WTC11 (cell line): ENCODE measurements around the gene KIF3C. TPM values are rescaled to one million over a fixed set of nuclear protein-coding genes. Genes with fewer than 3 reads are reported as not detected.

ENCODE experiments used
- ATAC-seq: fragments of 200-7000 bp; cut with Tn5 transposase; 2 replicates; pipeline ENCODE4 v1.10.0; 2021; ENCODE audit warnings: mild to moderate bottlenecking, moderate library complexity
- CTCF ChIA-PET: fragments of 300-600 bp; sonication (Branson Sonifier 250); formaldehyde crosslinking; loops from one replicate; lab custom pipeline; 2021; ENCODE audit warnings: antibody characterized with exemption; lab: Charles Lee
- POLR2A ChIA-PET: fragments of 350-600 bp; sonication (Branson Sonifier 250); formaldehyde crosslinking; loops from one replicate; lab custom pipeline; 2021; ENCODE audit warnings: antibody characterized with exemption; lab: Charles Lee
- DNase-seq: peaks from one replicate; pipeline ENCODE4 v3.0.0; 2021; ENCODE audit warnings: low spot score
- H3K27ac Mint-ChIP-seq: 2 replicates; pipeline ENCODE4 v1.8.0; 2021; ENCODE audit warnings: mixed read lengths
- H3K27me3 Mint-ChIP-seq: 2 replicates; pipeline ENCODE4 v1.8.0; 2021; ENCODE audit warnings: low read depth, mild to moderate bottlenecking, moderate library complexity, mixed read lengths
- H3K36me3 Mint-ChIP-seq: 2 replicates; pipeline ENCODE4 v1.8.0; 2021; ENCODE audit warnings: mixed read lengths
- H3K4me1 Mint-ChIP-seq: 2 replicates; pipeline ENCODE4 v1.8.0; 2022; ENCODE audit warnings: mixed read lengths
- H3K4me3 Mint-ChIP-seq: 2 replicates; pipeline ENCODE4 v1.8.0; 2021; ENCODE audit warnings: mild to moderate bottlenecking, moderate library complexity, mixed read lengths
- H3K9me3 Mint-ChIP-seq: 2 replicates; pipeline ENCODE4 v1.8.0; 2021; ENCODE audit warnings: mixed read lengths
- ATF1 ChIP-seq: sonication (generic); formaldehyde crosslinking; IDR thresholded peaks from 2 replicates; pipeline ENCODE4 v1.8.1; 2023; ENCODE audit warnings: mild to moderate bottlenecking, moderate library complexity, missing genetic modification reagents
- CBFB ChIP-seq: sonication (generic); formaldehyde crosslinking; IDR thresholded peaks from 2 replicates; pipeline ENCODE4 v1.8.1; 2022; ENCODE audit warnings: mild to moderate bottlenecking, low read depth, missing genetic modification reagents
- FOXK1 ChIP-seq: sonication (generic); formaldehyde crosslinking; IDR thresholded peaks from 2 replicates; pipeline ENCODE4 v1.8.0; 2022; ENCODE audit warnings: mild to moderate bottlenecking, moderate library complexity, missing genetic modification reagents
- FOXP4 ChIP-seq: sonication (generic); formaldehyde crosslinking; IDR thresholded peaks from 2 replicates; pipeline ENCODE4 v1.8.0; 2022; ENCODE audit warnings: mild to moderate bottlenecking, missing genetic modification reagents
- GRHL2 ChIP-seq: fragments of 250-450 bp; sonication (Bioruptor Pico); IDR thresholded peaks from 2 replicates; pipeline ENCODE4 v1.8.0; 2022; ENCODE audit warnings: mild to moderate bottlenecking, moderate library complexity; ENCODE audit not compliant: insufficient replicate concordance, severe bottlenecking
- IRF1 ChIP-seq: sonication (generic); formaldehyde crosslinking; IDR thresholded peaks from 2 replicates; pipeline ENCODE4 v1.8.0; 2023; ENCODE audit warnings: missing genetic modification reagents
- JUN ChIP-seq: sonication (generic); formaldehyde crosslinking; IDR thresholded peaks from 2 replicates; pipeline ENCODE4 v1.8.0; 2023; ENCODE audit warnings: mild to moderate bottlenecking, missing genetic modification reagents
- MYBL2 ChIP-seq: sonication (generic); formaldehyde crosslinking; IDR thresholded peaks from 2 replicates; pipeline ENCODE4 v1.8.1; 2023; ENCODE audit warnings: mild to moderate bottlenecking, moderate library complexity, missing genetic modification reagents
- NFE2L1 ChIP-seq: sonication (generic); formaldehyde crosslinking; IDR thresholded peaks from 2 replicates; pipeline ENCODE4 v1.8.1; 2023; ENCODE audit warnings: missing genetic modification reagents
- PRRX2 ChIP-seq: fragments of 250-450 bp; sonication (Bioruptor Pico); IDR thresholded peaks from 2 replicates; pipeline ENCODE4 v1.8.0; 2021; ENCODE audit warnings: mild to moderate bottlenecking
- SMAD4 ChIP-seq: sonication (generic); formaldehyde crosslinking; IDR thresholded peaks from 2 replicates; pipeline ENCODE4 v1.8.0; 2022; ENCODE audit warnings: mild to moderate bottlenecking, missing genetic modification reagents
- SP1 ChIP-seq: sonication (generic); formaldehyde crosslinking; conservative IDR thresholded peaks from 2 replicates; pipeline ENCODE4 v1.8.1; 2022; ENCODE audit warnings: missing genetic modification reagents
- TCF7 ChIP-seq: sonication (generic); formaldehyde crosslinking; IDR thresholded peaks from 2 replicates; pipeline ENCODE4 v1.8.0; 2022; ENCODE audit warnings: mild to moderate bottlenecking, low read depth, missing genetic modification reagents, moderate library complexity
- ZNF121 ChIP-seq: sonication (generic); formaldehyde crosslinking; IDR thresholded peaks from 2 replicates; pipeline ENCODE4 v1.8.0; 2023; ENCODE audit warnings: missing genetic modification reagents
- ZNF138 ChIP-seq: sonication (generic); formaldehyde crosslinking; conservative IDR thresholded peaks from 2 replicates; pipeline ENCODE4 v1.8.1; 2022; ENCODE audit warnings: mild to moderate bottlenecking, moderate library complexity, missing genetic modification reagents
- ZNF219 ChIP-seq: sonication (generic); formaldehyde crosslinking; IDR thresholded peaks from 2 replicates; pipeline ENCODE4 v1.8.0; 2023; ENCODE audit warnings: missing genetic modification reagents, mild to moderate bottlenecking, borderline replicate concordance
- ZNF423 ChIP-seq: fragments of 250-450 bp; sonication (Bioruptor Pico); IDR thresholded peaks from 2 replicates; pipeline ENCODE4 v2.1.2; 2022; ENCODE audit warnings: mild to moderate bottlenecking, moderate library complexity
- total RNA-seq: library from RNA; stranded (reverse); gene quantifications from 3 replicates; pipeline ENCODE4 v1.2.3, GENCODE V29; 2021
- TF ChIP-seq, protein P1 (sequence below): sonication (generic); formaldehyde crosslinking; IDR thresholded peaks from 2 replicates; pipeline ENCODE4 v1.8.0; 2022; ENCODE audit warnings: mild to moderate bottlenecking, missing genetic modification reagents
- TF ChIP-seq, protein P2 (sequence below): sonication (generic); formaldehyde crosslinking; IDR thresholded peaks from 2 replicates; pipeline ENCODE4 v1.8.0; 2022; ENCODE audit warnings: mild to moderate bottlenecking, missing genetic modification reagents
- TF ChIP-seq, protein P3 (sequence below): sonication (generic); formaldehyde crosslinking; IDR thresholded peaks from 2 replicates; pipeline ENCODE4 v1.8.1; 2022; ENCODE audit warnings: mild to moderate bottlenecking, missing genetic modification reagents, moderate library complexity, borderline replicate concordance
- TF ChIP-seq, protein P4 (sequence below): fragments of 250-450 bp; sonication (Bioruptor Pico); IDR thresholded peaks from 2 replicates; pipeline ENCODE4 v1.8.0; 2021; ENCODE audit warnings: mild to moderate bottlenecking
- TF ChIP-seq, protein P5 (sequence below): sonication (generic); formaldehyde crosslinking; IDR thresholded peaks from 2 replicates; pipeline ENCODE4 v1.8.1; 2022; ENCODE audit warnings: mild to moderate bottlenecking, moderate library complexity, missing genetic modification reagents
- TF ChIP-seq, protein P6 (sequence below): fragments of 250-450 bp; sonication (Bioruptor Pico); IDR thresholded peaks from 2 replicates; pipeline ENCODE4 v1.9.0; 2021; ENCODE audit warnings: mild to moderate bottlenecking

Gene KIF3C
- total RNA-seq, 1 experiment from 2014 or later: 48.1 TPM

DNA sequence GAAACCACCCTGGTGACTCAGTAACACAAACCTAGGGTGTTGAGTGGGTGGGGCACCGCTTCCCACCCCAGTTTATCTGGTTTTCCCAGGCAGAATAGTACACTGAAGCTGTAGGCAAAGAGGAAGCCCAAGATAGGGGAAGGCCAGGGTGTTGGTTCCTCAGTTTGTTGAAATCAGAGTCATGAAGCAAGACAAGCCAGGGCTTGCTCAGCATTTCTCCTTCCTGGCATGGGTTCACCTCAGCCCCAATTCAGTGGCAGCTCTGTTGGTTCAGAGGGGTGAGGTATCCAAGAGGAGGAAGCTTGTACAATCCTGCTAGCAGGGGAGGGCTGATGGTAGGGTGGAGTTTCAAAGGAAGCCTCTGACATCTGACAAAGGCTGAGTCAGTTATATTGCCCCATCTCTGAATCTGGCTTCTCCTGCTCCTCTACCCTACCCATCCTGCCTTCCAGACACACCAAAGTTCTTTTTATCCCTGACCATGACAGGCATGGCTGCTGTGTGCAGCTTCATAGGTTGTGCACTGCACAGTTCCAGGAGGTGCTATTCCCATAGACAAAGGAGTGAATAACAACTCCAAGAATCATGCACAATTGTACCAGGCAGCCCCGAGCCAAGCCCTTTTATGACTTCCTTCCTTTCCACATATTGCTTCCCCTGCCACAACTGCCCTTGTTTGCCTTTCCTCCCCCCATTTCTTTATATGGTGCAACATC, 26.7 kb upstream of the KIF3C start:
- CTCF ChIA-PET: interaction anchor here (1.0 kb wide), 1 partner anchor 11 kb away, joined by 3 read pairs; no protein-coding TSS in a partner anchor

GRCh38 chr2:26008095-26008494, 25.8 kb upstream of the KIF3C start:
- H3K27me3 Mint-ChIP-seq: no peaks in the 10 kb centered on the region
- CTCF ChIA-PET: no interaction called here

More for the DNA sequence above, 26.7 kb upstream of the KIF3C start:
- H3K9me3 Mint-ChIP-seq: peaks cover 6% of the 10 kb centered on the region
- TF ChIP-seq TCF7 (CRISPR knock-in tag): no peak
- no peak for TF ChIP-seq GRHL2
- no peak for TF ChIP-seq CBFB (CRISPR knock-in tag)
- TF ChIP-seq, protein P1, sequence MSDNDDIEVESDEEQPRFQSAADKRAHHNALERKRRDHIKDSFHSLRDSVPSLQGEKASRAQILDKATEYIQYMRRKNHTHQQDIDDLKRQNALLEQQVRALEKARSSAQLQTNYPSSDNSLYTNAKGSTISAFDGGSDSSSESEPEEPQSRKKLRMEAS (CRISPR knock-in tag): no peak
- TF ChIP-seq SMAD4 (CRISPR knock-in tag): no peak
- no peak for TF ChIP-seq FOXK1 (CRISPR knock-in tag)
- TF ChIP-seq ZNF138: no peak
- TF ChIP-seq MYBL2: no peak
- no peak for TF ChIP-seq FOXP4 (CRISPR knock-in tag)
- TF ChIP-seq PRRX2: no peak
- TF ChIP-seq, protein P2, sequence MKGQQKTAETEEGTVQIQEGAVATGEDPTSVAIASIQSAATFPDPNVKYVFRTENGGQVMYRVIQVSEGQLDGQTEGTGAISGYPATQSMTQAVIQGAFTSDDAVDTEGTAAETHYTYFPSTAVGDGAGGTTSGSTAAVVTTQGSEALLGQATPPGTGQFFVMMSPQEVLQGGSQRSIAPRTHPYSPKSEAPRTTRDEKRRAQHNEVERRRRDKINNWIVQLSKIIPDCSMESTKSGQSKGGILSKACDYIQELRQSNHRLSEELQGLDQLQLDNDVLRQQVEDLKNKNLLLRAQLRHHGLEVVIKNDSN (CRISPR knock-in tag): no peak
- TF ChIP-seq, all 79 proteins: peak for 0
- H3K4me1 Mint-ChIP-seq: peaks cover 19% of the 10 kb centered on the region
- no peak for DNase-seq
- no peak overlapping the region for H3K4me3 Mint-ChIP-seq
- H3K27ac Mint-ChIP-seq: no peak overlapping the region
- no peak for ATAC-seq
- 0 out of 2 replicates have a peak, but pooled peaks cover 4% of the 10 kb centered on the region for H3K36me3 Mint-ChIP-seq
- no peaks in the 10 kb centered on the region for H3K27me3 Mint-ChIP-seq
- POLR2A ChIA-PET: no interaction called here

DNA sequence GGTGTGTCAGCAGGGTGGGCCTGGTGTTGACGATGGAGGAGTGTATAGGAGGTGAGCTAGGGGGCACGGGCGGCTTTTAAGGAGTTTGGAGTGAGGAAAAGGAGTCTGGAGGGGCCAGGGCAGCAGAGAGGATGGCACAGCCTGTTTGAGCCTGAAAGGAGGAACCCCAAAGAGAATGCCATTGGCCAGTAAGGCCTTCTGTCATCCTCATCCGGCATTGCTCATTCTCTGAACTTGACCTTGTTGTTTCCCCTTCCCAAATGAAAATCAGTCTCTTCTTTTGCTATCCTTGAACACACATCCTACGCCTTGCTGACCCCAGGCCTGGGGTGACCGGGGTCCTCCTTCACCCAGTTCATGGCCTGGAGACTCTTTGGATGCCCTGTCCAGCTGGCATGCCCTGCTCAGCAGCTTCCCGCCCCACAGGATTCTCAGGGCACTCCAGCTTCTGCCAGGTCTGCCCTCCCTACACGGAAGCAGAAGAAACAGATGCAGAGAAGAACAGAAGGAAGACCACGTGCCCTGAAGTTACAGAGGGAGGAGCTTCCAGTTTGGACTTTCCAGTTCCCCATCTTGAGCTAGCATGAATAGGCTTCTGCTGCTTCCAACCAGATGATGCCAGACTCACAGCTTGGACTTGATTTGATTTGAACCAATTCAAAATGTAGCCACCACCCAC, 20.5 kb upstream of the KIF3C start:
- Mint-ChIP-seq H3K4me1 (peaks cover under 1% of the 10 kb centered on the region), H3K36me3 (no peaks in the 10 kb centered on the region), H3K4me3 (no peak overlapping the region), H3K27me3 (no peaks in the 10 kb centered on the region), H3K9me3 (no peaks in the 10 kb centered on the region), H3K27ac (no peak overlapping the region)
- no peak for DNase-seq
- ATAC-seq: peak; percentile 22; the same call in 1 of the 2 replicates
- POLR2A ChIA-PET: interaction anchor here (0.8 kb wide), 1 partner anchor 19 kb away, joined by 4 read pairs; no protein-coding TSS in a partner anchor
- CTCF ChIA-PET: interaction anchor here (0.5 to 1.5 kb wide), 2 partner anchors 11 to 53 kb away, joined by 3 to 5 read pairs; no protein-coding TSS in a partner anchor
- TF ChIP-seq, protein P3, sequence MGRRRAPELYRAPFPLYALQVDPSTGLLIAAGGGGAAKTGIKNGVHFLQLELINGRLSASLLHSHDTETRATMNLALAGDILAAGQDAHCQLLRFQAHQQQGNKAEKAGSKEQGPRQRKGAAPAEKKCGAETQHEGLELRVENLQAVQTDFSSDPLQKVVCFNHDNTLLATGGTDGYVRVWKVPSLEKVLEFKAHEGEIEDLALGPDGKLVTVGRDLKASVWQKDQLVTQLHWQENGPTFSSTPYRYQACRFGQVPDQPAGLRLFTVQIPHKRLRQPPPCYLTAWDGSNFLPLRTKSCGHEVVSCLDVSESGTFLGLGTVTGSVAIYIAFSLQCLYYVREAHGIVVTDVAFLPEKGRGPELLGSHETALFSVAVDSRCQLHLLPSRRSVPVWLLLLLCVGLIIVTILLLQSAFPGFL (CRISPR knock-in tag): no peak
- TF ChIP-seq IRF1 (CRISPR knock-in tag) (no peak), NFE2L1 (CRISPR knock-in tag) (no peak), ZNF219 (CRISPR knock-in tag) (no peak), ATF1 (CRISPR knock-in tag) (no peak), SP1 (CRISPR knock-in tag) (no peak), PRRX2 (no peak), ZNF423 (no peak)
- TF ChIP-seq, protein P4, sequence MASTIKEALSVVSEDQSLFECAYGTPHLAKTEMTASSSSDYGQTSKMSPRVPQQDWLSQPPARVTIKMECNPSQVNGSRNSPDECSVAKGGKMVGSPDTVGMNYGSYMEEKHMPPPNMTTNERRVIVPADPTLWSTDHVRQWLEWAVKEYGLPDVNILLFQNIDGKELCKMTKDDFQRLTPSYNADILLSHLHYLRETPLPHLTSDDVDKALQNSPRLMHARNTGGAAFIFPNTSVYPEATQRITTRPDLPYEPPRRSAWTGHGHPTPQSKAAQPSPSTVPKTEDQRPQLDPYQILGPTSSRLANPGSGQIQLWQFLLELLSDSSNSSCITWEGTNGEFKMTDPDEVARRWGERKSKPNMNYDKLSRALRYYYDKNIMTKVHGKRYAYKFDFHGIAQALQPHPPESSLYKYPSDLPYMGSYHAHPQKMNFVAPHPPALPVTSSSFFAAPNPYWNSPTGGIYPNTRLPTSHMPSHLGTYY (CRISPR knock-in tag): no peak
- TF ChIP-seq, protein P5, sequence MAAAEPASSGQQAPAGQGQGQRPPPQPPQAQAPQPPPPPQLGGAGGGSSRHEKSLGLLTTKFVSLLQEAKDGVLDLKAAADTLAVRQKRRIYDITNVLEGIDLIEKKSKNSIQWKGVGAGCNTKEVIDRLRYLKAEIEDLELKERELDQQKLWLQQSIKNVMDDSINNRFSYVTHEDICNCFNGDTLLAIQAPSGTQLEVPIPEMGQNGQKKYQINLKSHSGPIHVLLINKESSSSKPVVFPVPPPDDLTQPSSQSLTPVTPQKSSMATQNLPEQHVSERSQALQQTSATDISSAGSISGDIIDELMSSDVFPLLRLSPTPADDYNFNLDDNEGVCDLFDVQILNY (CRISPR knock-in tag): no peak
- TF ChIP-seq, protein P6, sequence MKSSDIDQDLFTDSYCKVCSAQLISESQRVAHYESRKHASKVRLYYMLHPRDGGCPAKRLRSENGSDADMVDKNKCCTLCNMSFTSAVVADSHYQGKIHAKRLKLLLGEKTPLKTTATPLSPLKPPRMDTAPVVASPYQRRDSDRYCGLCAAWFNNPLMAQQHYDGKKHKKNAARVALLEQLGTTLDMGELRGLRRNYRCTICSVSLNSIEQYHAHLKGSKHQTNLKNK (CRISPR knock-in tag): no peak

More at GRCh38 chr2:26008095-26008494, 25.8 kb upstream of the KIF3C start:
- POLR2A ChIA-PET: no interaction called here
- peaks cover 19% of the 10 kb centered on the region for H3K4me1 Mint-ChIP-seq
- ATAC-seq (no peak), DNase-seq (no peak)
- no peak overlapping the region for H3K27ac Mint-ChIP-seq
- H3K9me3 Mint-ChIP-seq: peaks cover 6% of the 10 kb centered on the region
- 0 out of 2 replicates have a peak, but pooled peaks cover 4% of the 10 kb centered on the region for H3K36me3 Mint-ChIP-seq
- TF ChIP-seq ZNF121 (CRISPR knock-in tag) (peak; percentile 83), JUN (no peak)
- H3K4me3 Mint-ChIP-seq: no peak overlapping the region
